ENCODE measurements around the gene L3MBTL2. TPM values are rescaled to one million over a fixed set of nuclear protein-coding genes. Genes with fewer than 3 reads are reported as not detected.

L3MBTL2 gene
- total and polyA plus RNA-seq, 9 donors, result 13.0 to 19.4 (median 15.2) TPM

DNA sequence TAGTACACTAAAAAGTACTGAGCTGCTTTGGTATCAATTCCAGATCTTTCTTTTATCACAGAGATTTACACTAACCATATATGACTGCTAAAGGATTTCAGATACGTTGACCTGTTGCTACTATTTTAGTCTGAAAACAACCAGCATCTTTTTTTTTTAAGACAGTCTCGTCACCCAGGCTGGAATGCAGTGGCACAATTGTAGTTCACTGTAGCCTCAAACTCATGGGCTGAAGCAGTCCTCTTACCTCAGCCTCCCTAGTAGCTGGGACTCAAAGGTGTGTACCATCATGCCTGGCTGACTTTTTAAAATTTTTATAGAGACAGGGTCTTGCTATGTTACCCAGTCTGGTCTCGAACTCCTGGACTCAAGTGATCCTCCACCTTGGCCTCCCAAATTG, 24.2 kb upstream of the L3MBTL2 start:
- no peak overlapping the region for H3K27ac ChIP-seq (ENCODE audit: low read length)
- H3K9me3 ChIP-seq (replicated peaks; ENCODE audit: control insufficient read depth, low read depth, low read length), result no peaks in the 10 kb centered on the region
- H3K4me1 ChIP-seq (ENCODE audit: control insufficient read depth, insufficient read depth, low read length), result peaks cover 24% of the 10 kb centered on the region
- no peak overlapping the region for H3K4me3 ChIP-seq (ENCODE audit: low read length)
- WGBS (ENCODE audit: insufficient coverage), result 58% methylated on average over 2 of the region's 3 CpGs
- H3K27me3 ChIP-seq (ENCODE audit: control insufficient read depth, insufficient read depth, low read length), result no peaks in the 10 kb centered on the region
- peaks cover 40% of the 10 kb centered on the region for H3K36me3 ChIP-seq (ENCODE audit: control insufficient read depth, insufficient read depth, low read length)
- DNase-seq, result no peak

DNA sequence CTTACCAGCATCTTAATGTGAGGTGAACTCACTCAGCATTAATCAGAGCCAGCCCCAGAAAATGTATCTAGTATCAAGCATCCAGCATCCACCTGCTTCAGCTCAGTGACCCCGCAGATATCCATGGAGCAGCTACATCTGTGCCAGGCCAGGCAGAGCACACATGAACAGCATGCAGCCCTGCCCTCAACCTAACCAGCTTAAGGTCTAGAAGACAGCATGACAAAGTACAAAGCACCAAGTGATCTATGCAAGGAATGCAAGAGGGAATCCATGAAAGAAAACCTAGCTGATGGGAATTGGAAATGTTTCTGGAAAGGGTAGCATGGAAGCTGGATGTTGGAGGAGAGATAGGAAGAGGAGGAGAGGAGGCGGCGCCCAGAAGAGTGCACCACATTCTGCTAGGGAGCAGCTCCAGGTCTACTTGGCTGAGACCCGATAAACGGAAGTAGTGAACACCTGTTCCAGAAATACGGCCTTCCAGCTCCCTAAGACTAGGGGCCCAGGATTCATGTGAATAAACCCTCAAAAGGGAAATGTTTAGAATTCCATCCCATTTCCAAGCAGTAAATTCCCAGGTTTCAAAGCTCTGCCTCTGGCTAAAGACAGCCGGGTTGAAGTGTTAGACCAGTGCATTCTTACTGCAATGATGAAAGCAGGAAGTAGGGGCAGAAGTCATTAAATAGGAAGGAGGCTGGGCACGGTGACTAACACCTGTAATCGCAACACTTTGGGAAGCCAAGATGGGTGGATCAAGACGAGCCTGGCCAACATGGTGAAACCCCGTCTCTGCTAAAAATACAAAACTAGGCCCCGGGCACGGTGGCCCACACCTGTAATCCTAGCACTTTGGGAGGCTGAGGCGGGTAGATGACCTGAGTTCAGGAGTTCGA, 23.5 kb upstream of the L3MBTL2 start:
- H3K27ac ChIP-seq (ENCODE audit: low read length), result no peak overlapping the region
- 59% methylated on average over 13 of the region's 15 CpGs for WGBS (ENCODE audit: insufficient coverage)
- peaks cover 24% of the 10 kb centered on the region for H3K4me1 ChIP-seq (ENCODE audit: control insufficient read depth, insufficient read depth, low read length)
- peak; percentile 50 for DNase-seq
- no peaks in the 10 kb centered on the region for H3K9me3 ChIP-seq (replicated peaks; ENCODE audit: control insufficient read depth, low read depth, low read length)
- H3K27me3 ChIP-seq (ENCODE audit: control insufficient read depth, insufficient read depth, low read length), result no peaks in the 10 kb centered on the region
- H3K36me3 ChIP-seq (ENCODE audit: control insufficient read depth, insufficient read depth, low read length), result peaks cover 33% of the 10 kb centered on the region
- H3K4me3 ChIP-seq (ENCODE audit: low read length), result no peak overlapping the region

DNA sequence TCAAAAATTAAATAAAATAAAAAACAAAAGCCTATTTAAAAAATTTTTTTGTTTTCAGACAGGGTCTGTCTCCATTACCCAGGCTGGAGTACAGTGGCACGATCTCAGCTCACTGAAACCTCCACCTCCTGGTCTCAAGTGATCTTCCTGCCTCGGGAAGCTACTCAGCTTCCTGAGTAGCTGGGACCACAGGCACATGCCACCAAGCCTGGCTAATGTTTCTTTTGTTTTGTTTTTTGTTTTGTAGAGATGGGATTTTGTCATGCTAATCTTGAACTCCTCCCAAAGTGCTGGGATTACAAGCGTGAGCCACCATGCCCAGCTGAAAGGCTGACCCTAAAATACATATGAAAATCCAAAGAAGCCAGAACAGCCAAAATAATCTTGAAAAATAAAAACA, 20.4 kb upstream of the L3MBTL2 start:
- Histone ChIP-seq H3K9me3 (replicated peaks; ENCODE audit: control insufficient read depth, low read depth, low read length) (no peaks in the 10 kb centered on the region), H3K27me3 (ENCODE audit: control insufficient read depth, insufficient read depth, low read length) (no peaks in the 10 kb centered on the region), H3K4me1 (ENCODE audit: control insufficient read depth, insufficient read depth, low read length) (peaks cover 5% of the 10 kb centered on the region), H3K4me3 (ENCODE audit: low read length) (no peak overlapping the region), H3K36me3 (ENCODE audit: control insufficient read depth, insufficient read depth, low read length) (peaks cover 11% of the 10 kb centered on the region), H3K27ac (ENCODE audit: low read length) (no peak overlapping the region)
- DNase-seq, result no peak
- 56% methylated on average over 1 of the region's 3 CpGs for WGBS (ENCODE audit: insufficient coverage)

DNA sequence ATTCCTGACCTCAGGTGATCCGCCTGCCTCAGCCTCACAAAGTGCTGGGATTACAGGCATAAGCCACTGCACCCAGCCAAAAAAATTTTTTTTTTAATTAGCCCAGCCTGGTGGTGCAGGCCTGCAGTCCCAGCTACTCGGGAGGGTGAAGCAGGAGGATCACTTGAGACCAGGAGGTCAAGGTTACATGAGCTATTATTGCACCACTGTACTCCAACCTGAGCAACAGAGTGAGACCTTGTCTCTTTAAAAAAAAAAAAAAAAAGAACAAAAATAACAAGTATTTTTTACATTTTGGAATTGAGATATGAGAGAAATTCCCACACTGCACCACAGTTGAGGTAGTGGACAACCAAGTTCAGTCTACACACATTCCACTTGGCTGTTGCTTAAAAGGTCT, 13.6 kb upstream of the L3MBTL2 start:
- WGBS (ENCODE audit: insufficient coverage), result no CpG with 5 or more reads among the region's 2 CpGs
- no peak for DNase-seq

DNA sequence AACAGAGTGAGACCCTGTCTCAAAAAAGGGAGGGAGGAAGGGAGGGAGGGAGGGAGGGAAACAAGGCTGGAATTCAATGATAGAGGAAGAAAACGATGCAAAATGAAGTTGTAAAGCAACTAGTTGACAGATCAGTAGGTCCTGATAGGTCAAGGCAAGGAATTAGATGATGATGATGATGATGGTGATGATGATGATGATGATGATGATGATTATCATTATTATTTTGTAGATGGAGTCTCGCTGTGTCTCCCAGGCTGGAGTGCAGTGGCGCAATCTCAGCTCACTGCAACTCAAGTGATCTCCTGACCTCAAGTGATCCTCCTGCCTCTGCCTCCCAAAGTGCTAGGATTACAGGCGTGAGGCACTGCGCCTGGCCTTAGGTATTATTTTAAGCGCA, 11.3 kb upstream of the L3MBTL2 start:
- Histone ChIP-seq H3K9me3 (replicated peaks; ENCODE audit: control insufficient read depth, low read depth, low read length) (no peaks in the 10 kb centered on the region), H3K36me3 (ENCODE audit: control insufficient read depth, insufficient read depth, low read length) (no peaks in the 10 kb centered on the region), H3K27me3 (ENCODE audit: control insufficient read depth, insufficient read depth, low read length) (peaks cover 5% of the 10 kb centered on the region), H3K4me3 (ENCODE audit: low read length) (no peak overlapping the region), H3K27ac (ENCODE audit: low read length) (no peak overlapping the region), H3K4me1 (ENCODE audit: control insufficient read depth, insufficient read depth, low read length) (peaks cover 13% of the 10 kb centered on the region)
- WGBS (ENCODE audit: insufficient coverage), result 86% methylated on average over 5 of the region's 6 CpGs
- DNase-seq, result no peak

More for the DNA sequence above, 13.6 kb upstream of the L3MBTL2 start:
- Histone ChIP-seq H3K4me3 (ENCODE audit: low read length) (no peak overlapping the region), H3K9me3 (replicated peaks; ENCODE audit: control insufficient read depth, low read depth, low read length) (no peaks in the 10 kb centered on the region), H3K27me3 (ENCODE audit: control insufficient read depth, insufficient read depth, low read length) (no peaks in the 10 kb centered on the region), H3K36me3 (ENCODE audit: control insufficient read depth, insufficient read depth, low read length) (no peaks in the 10 kb centered on the region), H3K4me1 (ENCODE audit: control insufficient read depth, insufficient read depth, low read length) (no peaks in the 10 kb centered on the region), H3K27ac (ENCODE audit: low read length) (no peak overlapping the region)

DNA sequence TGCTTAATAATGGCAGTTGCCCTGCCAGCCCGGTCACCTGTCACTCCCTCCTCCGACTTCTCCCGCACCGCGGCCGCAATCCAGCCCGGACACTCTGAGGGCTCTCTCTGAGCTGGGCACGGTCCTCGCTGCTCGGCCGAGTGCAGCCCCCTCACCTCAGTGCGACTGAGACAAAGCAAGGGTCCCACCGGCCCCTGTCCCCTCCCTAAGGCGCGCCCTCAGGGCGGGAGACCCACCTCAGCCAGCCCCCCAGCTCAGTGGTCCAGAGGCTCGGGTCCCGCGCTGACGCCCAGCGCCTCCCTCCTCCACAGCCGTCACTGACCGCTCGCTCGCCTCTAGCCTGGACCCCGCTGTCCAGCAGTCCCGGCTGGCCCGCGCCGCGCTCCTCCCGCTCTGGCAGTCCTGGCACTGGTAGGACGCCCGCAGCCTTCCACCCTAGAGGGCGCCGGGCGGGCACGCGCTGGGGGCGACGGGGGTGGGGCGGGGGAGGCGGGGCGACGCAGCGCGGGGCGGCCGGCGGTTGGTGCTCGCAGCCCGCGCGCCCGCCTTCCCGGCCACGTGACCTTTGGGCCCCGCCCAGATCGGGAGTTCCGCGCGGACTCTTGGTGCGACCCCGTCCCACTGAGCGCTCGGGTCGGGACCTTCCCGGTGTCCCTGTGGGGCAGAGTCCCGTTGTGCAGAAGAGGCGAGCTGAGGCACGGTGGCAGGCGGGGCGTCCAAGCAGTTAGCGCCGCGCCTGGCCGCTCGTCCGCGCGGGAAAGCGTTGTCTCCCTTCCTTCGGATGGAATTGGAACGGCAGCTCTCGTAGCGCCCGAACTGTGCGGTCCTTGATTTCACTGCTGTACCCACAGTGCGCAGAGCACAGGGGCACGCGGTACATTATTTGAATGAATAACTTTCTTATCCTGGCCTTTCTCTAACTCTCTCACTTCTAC, 7.8 kb upstream of the L3MBTL2 start:
- 0% methylated on average over 76 of the region's 91 CpGs for WGBS (ENCODE audit: insufficient coverage)
- H3K27ac ChIP-seq (ENCODE audit: low read length), result no peak overlapping the region

DNA sequence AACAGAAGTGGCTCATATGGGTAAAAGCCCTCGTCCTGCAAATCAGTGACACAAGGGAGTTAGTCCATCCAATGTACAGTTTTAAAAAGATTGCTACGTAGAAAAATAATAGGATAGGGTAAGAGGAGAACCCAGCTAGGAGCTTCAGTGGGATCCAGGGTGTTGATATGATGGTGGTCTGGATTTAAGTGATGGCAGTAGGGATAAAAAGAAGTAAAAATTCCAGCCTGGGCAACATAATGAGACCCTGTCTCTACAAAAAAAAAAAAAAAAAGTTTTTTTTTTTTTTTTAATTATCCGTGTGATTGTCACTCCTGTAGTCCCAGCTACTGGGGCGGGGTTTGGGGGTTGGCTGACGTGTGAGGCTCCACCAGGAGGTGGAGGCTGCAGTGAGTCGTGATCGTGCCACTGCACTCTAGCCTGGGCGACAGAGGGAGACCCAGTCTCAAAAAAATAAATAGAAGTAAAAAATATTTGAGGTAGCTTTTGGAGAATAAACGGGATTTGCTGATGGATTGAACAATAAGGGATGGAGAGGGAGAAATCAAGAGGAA, 7.0 kb upstream of the L3MBTL2 start:
- Histone ChIP-seq H3K4me1 (ENCODE audit: control insufficient read depth, insufficient read depth, low read length) (peaks cover 13% of the 10 kb centered on the region), H3K27ac (ENCODE audit: low read length) (no peak overlapping the region), H3K36me3 (ENCODE audit: control insufficient read depth, insufficient read depth, low read length) (no peaks in the 10 kb centered on the region), H3K4me3 (ENCODE audit: low read length) (peak overlapping the region; percentile 68), H3K27me3 (ENCODE audit: control insufficient read depth, insufficient read depth, low read length) (peaks cover 17% of the 10 kb centered on the region), H3K9me3 (replicated peaks; ENCODE audit: control insufficient read depth, low read depth, low read length) (no peaks in the 10 kb centered on the region)
- DNase-seq, result no peak
- 4% methylated on average over 8 of the region's 9 CpGs for WGBS (ENCODE audit: insufficient coverage)

More for the DNA sequence above, 7.8 kb upstream of the L3MBTL2 start:
- H3K9me3 ChIP-seq (replicated peaks; ENCODE audit: control insufficient read depth, low read depth, low read length), result no peaks in the 10 kb centered on the region
- peak overlapping the region; percentile 68 for H3K4me3 ChIP-seq (ENCODE audit: low read length)
- peaks cover 13% of the 10 kb centered on the region for H3K4me1 ChIP-seq (ENCODE audit: control insufficient read depth, insufficient read depth, low read length)
- no peaks in the 10 kb centered on the region for H3K36me3 ChIP-seq (ENCODE audit: control insufficient read depth, insufficient read depth, low read length)
- DNase-seq, result peak; percentile 86
- peaks cover 17% of the 10 kb centered on the region for H3K27me3 ChIP-seq (ENCODE audit: control insufficient read depth, insufficient read depth, low read length)

DNA sequence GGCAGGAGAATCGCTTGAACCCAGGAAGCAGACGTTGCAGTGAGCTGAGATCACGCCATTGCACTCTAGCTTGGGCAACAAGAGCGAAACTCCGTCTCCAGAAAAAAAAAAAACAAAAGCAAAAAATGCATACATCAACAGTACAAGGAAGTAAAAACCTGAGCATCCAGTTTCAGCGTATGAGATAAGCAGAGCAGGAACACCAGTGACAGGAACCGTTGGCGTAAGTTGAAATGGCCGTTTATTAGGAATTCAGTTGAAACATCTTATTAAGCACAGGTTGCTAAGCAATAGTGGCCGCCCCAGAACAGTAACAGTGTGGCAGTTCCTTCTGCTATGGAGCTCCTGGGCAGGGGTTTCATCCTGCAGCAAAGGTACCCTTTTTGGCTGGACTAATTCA, 4.0 kb upstream of the L3MBTL2 start:
- WGBS (ENCODE audit: insufficient coverage), result 54% methylated on average over 5 of the region's 10 CpGs
- Histone ChIP-seq H3K36me3 (ENCODE audit: control insufficient read depth, insufficient read depth, low read length) (no peaks in the 10 kb centered on the region), H3K27me3 (ENCODE audit: control insufficient read depth, insufficient read depth, low read length) (peaks cover 17% of the 10 kb centered on the region), H3K9me3 (replicated peaks; ENCODE audit: control insufficient read depth, low read depth, low read length) (no peaks in the 10 kb centered on the region), H3K27ac (ENCODE audit: low read length) (no peak overlapping the region), H3K4me3 (ENCODE audit: low read length) (no peak overlapping the region), H3K4me1 (ENCODE audit: control insufficient read depth, insufficient read depth, low read length) (peaks cover 22% of the 10 kb centered on the region)
- DNase-seq, result no peak

DNA sequence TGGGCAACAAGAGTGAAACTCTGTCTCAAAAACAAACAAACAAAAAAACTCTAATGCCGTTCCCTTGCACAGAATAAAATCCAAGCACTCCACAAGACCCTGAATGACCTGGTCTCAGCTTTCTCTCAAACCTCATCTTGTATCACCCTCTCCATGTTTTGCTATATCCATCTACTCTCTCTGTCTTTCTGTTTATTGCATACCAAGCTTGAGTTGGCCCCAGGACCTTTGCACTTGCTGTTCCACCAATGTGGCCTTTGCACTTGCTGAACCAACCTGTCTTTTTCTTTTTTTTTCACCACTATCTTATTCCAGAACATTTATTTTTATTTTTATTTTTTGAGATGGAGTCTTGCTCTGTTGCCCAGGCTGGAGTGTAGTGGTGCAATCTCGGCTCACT, 2.0 kb upstream of the L3MBTL2 start:
- Histone ChIP-seq H3K27me3 (ENCODE audit: control insufficient read depth, insufficient read depth, low read length) (peaks cover 12% of the 10 kb centered on the region), H3K36me3 (ENCODE audit: control insufficient read depth, insufficient read depth, low read length) (no peaks in the 10 kb centered on the region), H3K27ac (ENCODE audit: low read length) (no peak overlapping the region), H3K4me1 (ENCODE audit: control insufficient read depth, insufficient read depth, low read length) (peaks cover 12% of the 10 kb centered on the region), H3K4me3 (ENCODE audit: low read length) (no peak overlapping the region), H3K9me3 (replicated peaks; ENCODE audit: control insufficient read depth, low read depth, low read length) (no peaks in the 10 kb centered on the region)
- 75% methylated on average over 1 of the region's 2 CpGs for WGBS (ENCODE audit: insufficient coverage)
- no peak for DNase-seq

DNA sequence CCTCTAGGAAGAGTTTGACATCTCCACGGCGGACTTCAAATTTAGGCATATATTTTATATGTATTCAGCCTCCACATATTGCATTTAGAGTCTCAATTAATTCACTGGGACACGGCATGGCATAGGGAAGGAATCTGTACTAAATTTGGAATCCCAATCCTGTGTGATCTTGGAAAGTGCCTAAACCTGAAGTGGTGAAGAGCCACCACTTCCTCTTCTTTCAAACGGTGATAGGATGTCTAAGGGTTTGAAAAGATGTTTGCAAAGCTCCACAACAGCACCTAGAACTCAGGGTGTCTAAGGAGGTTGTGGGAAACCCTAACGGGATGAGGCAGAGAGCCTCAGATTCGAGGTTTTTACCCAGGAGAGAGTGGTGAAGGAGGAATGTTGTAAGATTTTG, 1.0 kb upstream of the L3MBTL2 start:
- Histone ChIP-seq H3K9me3 (replicated peaks; ENCODE audit: control insufficient read depth, low read depth, low read length) (no peaks in the 10 kb centered on the region), H3K27ac (ENCODE audit: low read length) (no peak overlapping the region), H3K36me3 (ENCODE audit: control insufficient read depth, insufficient read depth, low read length) (no peaks in the 10 kb centered on the region), H3K4me1 (ENCODE audit: control insufficient read depth, insufficient read depth, low read length) (peaks cover 10% of the 10 kb centered on the region), H3K27me3 (ENCODE audit: control insufficient read depth, insufficient read depth, low read length) (peaks cover 10% of the 10 kb centered on the region), H3K4me3 (ENCODE audit: low read length) (no peak overlapping the region)
- WGBS (ENCODE audit: insufficient coverage), result 80% methylated on average over 2 of the region's 6 CpGs
- DNase-seq, result no peak

All from muscle of leg (tissue), 11 donors.